NOMO-1 (cell line): ENCODE data around the gene DDX47.
"Not testable (repeated sequence)": the region's sequence is repeated elsewhere in the genome, so short reads cannot be mapped to it uniquely, and the experiment has no call there.

Experiments used
- DNase-seq, 2 experiments: peaks; one replicate each; lab custom pipeline; 2025; ENCODE audit not compliant: unreplicated experiment in 2 of 2; lab: John Stamatoyannopoulos, UW

Gene DDX47

GRCh38 chr12:12819752-12820311 lies 6.7 kb downstream of the DDX47 start:
- DNase-seq: no peak

- not testable (repeated sequence) for DNase-seq
These were observed 7.2 kb downstream of the DDX47 start for GRCh38 chr12:12820376-12820775.

- no peak for DNase-seq
These were observed 8.8 kb downstream of the DDX47 start for GRCh38 chr12:12821975-12822374.

- DNase-seq: no peak
These were observed 9.7 kb downstream of the DDX47 start for GRCh38 chr12:12822886-12823285.

- DNase-seq: no peak
These were observed 10.2 kb downstream of the DDX47 start for GRCh38 chr12:12823300-12823699.

GRCh38 chr12:12823811-12824210 lies 10.7 kb downstream of the DDX47 start:
- DNase-seq: no peak

GRCh38 chr12:12835378-12836146 lies 22.4 kb downstream of the DDX47 start:
- no peak for DNase-seq

- DNase-seq: no peak
These were observed 23.4 kb downstream of the DDX47 start for GRCh38 chr12:12836571-12836970.

GRCh38 chr12:12837025-12837812 lies 24.1 kb downstream of the DDX47 start:
- DNase-seq: peak; percentile 0 to 1

- no peak for DNase-seq
These were observed 24.6 kb downstream of the DDX47 start for GRCh38 chr12:12837813-12838153.

GRCh38 chr12:12839003-12839395 lies 25.9 kb downstream of the DDX47 start:
- DNase-seq: no peak

GRCh38 chr12:12839439-12839838 lies 26.3 kb downstream of the DDX47 start:
- not testable (repeated sequence) for DNase-seq

- no peak for DNase-seq
These were observed 26.9 kb downstream of the DDX47 start for GRCh38 chr12:12839873-12840579.

GRCh38 chr12:12840580-12840899 lies 27.4 kb downstream of the DDX47 start:
- no peak for DNase-seq

- DNase-seq: not testable (repeated sequence)
These were observed 28.3 kb downstream of the DDX47 start for GRCh38 chr12:12841428-12841827.

- DNase-seq: no peak
These were observed 32.7 kb downstream of the DDX47 start for GRCh38 chr12:12845794-12846243.

- DNase-seq: not testable (repeated sequence)
These were observed 33.6 kb downstream of the DDX47 start for GRCh38 chr12:12846780-12847179.

- DNase-seq: no peak
These were observed 40.3 kb downstream of the DDX47 start for GRCh38 chr12:12853435-12853834.

- DNase-seq: no peak
These were observed 46.5 kb downstream of the DDX47 start for GRCh38 chr12:12859690-12860089.

- DNase-seq: no peak
These were observed 51.1 kb downstream of the DDX47 start for GRCh38 chr12:12864243-12864642.
